Measurements from ENCODE around the gene SPANXN4.

Gene SPANXN4

GRCh38 chrX:143025628-143026027, at the start of gene SPANXN4:
Gene SPANXN4 (plus strand): TSS chrX:143025928. CDS start chrX:143026015, 87 bp downstream.
- no peak for DNase-seq

GRCh38 chrX:142977128-142977914, 48.4 kb upstream of the SPANXN4 start:
- DNase-seq = no peak

- DNase-seq = no peak
Observed at GRCh38 chrX:142978130-142978684, 47.5 kb upstream of the SPANXN4 start.

- no peak for DNase-seq
Observed at GRCh38 chrX:142982679-142983078, 43.0 kb upstream of the SPANXN4 start.

GRCh38 chrX:142994988-142995387, 30.7 kb upstream of the SPANXN4 start:
- DNase-seq = no peak

- DNase-seq = no peak
Observed at GRCh38 chrX:142998447-142999198, 27.1 kb upstream of the SPANXN4 start.

GRCh38 chrX:142999199-142999701, 26.5 kb upstream of the SPANXN4 start:
- no peak for DNase-seq

GRCh38 chrX:143002206-143002605, 23.5 kb upstream of the SPANXN4 start:
- no peak for DNase-seq

- DNase-seq = peak; percentile 2
Observed at GRCh38 chrX:143017272-143017671, 8.5 kb upstream of the SPANXN4 start.

GRCh38 chrX:143027275-143027674, 1.5 kb downstream of the SPANXN4 start:
- no peak for DNase-seq

GRCh38 chrX:143047511-143047910, 21.8 kb downstream of the SPANXN4 start:
- no peak for DNase-seq

GRCh38 chrX:143058120-143058519, 32.4 kb downstream of the SPANXN4 start:
- DNase-seq = no peak

- DNase-seq = no peak
Observed at GRCh38 chrX:143081231-143081630, 55.5 kb downstream of the SPANXN4 start.

- DNase-seq = no peak
Observed at GRCh38 chrX:143082537-143082936, 56.8 kb downstream of the SPANXN4 start.

Data from stimulated activated CD4-positive, alpha-beta T cell treated with anti-CD3 and anti-CD28 coated beads, Interleukin-1b, Interleukin-23, amount 100 ng/mL, for 48 hours (primary cell).